GM19023 (cell line): ENCODE data around the gene CLSTN2.

Source experiments
- ATAC-seq: cut with Tn5 transposase; IDR thresholded peaks from one replicate; pipeline ENCODE4 v1.9.1; 2021; ENCODE audit warnings: mild to moderate bottlenecking, moderate library complexity; ENCODE audit not compliant: unreplicated experiment

Gene CLSTN2

GRCh38 chr3:140568842-140569520 is 634.0 kb downstream of the CLSTN2 start:
- no peak for ATAC-seq

GRCh38 chr3:140570602-140571001 is 635.6 kb downstream of the CLSTN2 start:
- no peak for ATAC-seq

GRCh38 chr3:140571836-140572235 is 636.9 kb downstream of the CLSTN2 start:
- ATAC-seq = no peak

GRCh38 chr3:140572334-140572733 is 637.3 kb downstream of the CLSTN2 start:
- no peak for ATAC-seq

GRCh38 chr3:140573011-140573410 is 638.0 kb downstream of the CLSTN2 start:
- no peak for ATAC-seq

- ATAC-seq = no peak
Observed at GRCh38 chr3:140574375-140574774, 639.4 kb downstream of the CLSTN2 start.

- ATAC-seq = no peak
Observed at GRCh38 chr3:140576449-140576848, 641.5 kb downstream of the CLSTN2 start.

- no peak for ATAC-seq
Observed at GRCh38 chr3:140577911-140578310, 642.9 kb downstream of the CLSTN2 start.

GRCh38 chr3:140579260-140579659 is 644.3 kb downstream of the CLSTN2 start:
- ATAC-seq = no peak

- ATAC-seq = no peak
Observed at GRCh38 chr3:140580746-140581145, 645.8 kb downstream of the CLSTN2 start.

GRCh38 chr3:140584549-140584948 is 649.6 kb downstream of the CLSTN2 start:
- no peak for ATAC-seq

GRCh38 chr3:140585828-140586227 is 650.8 kb downstream of the CLSTN2 start:
- ATAC-seq = no peak

GRCh38 chr3:140586311-140586710 is 651.3 kb downstream of the CLSTN2 start:
- ATAC-seq = no peak

GRCh38 chr3:140588558-140588957 is 653.6 kb downstream of the CLSTN2 start:
- no peak for ATAC-seq

- no peak for ATAC-seq
Observed at GRCh38 chr3:140593766-140594165, 658.8 kb downstream of the CLSTN2 start.

- no peak for ATAC-seq
Observed at GRCh38 chr3:140595295-140595694, 660.3 kb downstream of the CLSTN2 start.

- ATAC-seq = no peak
Observed at GRCh38 chr3:140597364-140597763, 662.4 kb downstream of the CLSTN2 start.

GRCh38 chr3:140597792-140598191 is 662.8 kb downstream of the CLSTN2 start:
- ATAC-seq = no peak

GRCh38 chr3:140599009-140599408 is 664.0 kb downstream of the CLSTN2 start:
- ATAC-seq = no peak

GRCh38 chr3:140599496-140599895 is 664.5 kb downstream of the CLSTN2 start:
- no peak for ATAC-seq

- ATAC-seq = no peak
Observed at GRCh38 chr3:140601881-140602280, 666.9 kb downstream of the CLSTN2 start.

GRCh38 chr3:140602781-140603180 is 667.8 kb downstream of the CLSTN2 start:
- ATAC-seq = no peak

GRCh38 chr3:140603766-140604165 is 668.8 kb downstream of the CLSTN2 start:
- ATAC-seq = no peak
